Activated T-helper 9 cell treated with anti-CD3 and anti-CD28 coated beads, Interleukin-2, amount 50 U/mL, for 16 hours (primary cell): Measurements from ENCODE around the gene ZNF672.
A peak's percentile ranks its signal among the peaks of the same experiment; 100 is the strongest.
"Not testable (repeated sequence)": the region's sequence is repeated elsewhere in the genome, so short reads cannot be mapped to it uniquely, and the experiment has no call there.

Source experiments
- DNase-seq: peaks from one replicate; pipeline ENCODE4 v3.0.0-alpha.2; 2020; ENCODE audit warnings: low read depth

Gene ZNF672

DNA sequence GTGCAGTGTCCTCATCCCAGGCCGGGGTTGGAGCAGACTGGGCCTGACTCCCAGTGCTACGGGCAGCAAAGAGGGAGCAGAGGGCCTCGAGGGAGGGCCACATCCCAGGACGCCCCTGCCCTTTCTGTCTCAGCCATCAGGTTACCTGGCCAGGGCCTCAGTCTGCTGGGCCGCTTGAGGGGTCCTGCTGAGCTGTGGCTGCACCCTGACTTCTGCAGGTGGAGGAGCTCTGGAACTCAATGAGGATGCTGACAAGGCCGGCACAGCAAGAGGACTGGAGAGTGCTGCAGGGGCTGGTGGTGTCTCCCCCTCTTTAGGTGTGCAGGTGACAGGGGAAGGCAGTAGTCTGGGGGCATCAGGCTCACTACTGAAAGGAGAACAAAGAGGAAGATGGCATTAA, 17.6 kb downstream of the ZNF672 start:
- no peak for DNase-seq

DNA sequence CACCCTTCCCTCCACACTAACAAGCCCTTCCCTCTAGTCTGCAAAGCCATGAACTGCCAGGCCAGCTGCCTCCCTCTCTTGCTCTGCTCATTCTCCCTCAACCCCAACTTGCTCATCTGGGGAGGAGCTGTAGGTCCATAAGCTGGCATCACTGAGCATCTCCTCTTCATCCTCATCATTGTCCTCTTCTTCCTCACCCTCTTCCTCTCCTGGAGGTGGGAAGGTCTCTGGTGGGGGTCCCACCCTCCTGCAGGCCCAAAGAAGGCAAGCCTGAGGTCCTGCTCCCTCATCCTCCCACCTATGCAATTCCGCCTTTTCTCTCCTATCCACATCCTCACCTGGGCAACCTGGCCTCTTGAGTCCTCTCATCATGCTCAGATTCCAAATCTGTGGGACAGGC, 18.2 kb downstream of the ZNF672 start:
- DNase-seq = no peak

DNA sequence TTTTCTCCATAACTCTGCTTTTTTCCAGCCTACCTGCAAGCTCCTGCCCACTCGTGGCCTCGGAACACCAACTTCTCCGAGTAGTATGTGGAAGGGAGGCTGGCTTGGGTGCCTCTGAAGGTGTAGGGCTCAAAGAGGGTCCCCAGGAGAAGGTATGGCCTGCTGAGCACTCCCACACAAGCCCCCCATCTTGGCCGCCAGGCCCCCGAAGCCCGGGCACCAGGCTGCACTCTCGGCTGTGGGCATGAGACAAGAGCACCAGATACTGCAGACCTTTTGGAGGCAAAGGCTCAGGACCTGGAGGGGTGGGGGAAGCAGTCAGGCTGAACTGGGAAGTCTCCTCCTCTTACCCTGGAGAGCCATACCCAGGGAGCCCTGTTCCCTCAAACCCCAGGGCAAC, 19.2 kb downstream of the ZNF672 start:
- DNase-seq = no peak

DNA sequence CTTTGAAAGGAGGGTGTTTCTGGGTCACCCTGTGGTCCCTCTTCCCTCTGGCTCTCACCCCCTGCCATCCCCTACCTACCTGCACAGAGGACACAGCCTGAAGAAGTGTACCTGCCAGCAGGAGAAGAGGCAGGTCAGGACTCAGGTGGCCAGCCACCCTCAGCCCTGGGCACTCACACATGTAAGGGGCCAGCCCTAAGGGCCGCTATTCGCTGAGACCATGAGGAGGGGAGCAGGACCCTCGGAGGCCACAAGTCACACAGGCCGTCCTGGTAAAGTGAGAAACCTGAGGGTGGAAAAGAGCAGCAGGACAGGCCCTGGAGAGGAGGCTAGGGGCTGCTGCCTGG, 19.7 kb downstream of the ZNF672 start:
- DNase-seq = no peak

DNA sequence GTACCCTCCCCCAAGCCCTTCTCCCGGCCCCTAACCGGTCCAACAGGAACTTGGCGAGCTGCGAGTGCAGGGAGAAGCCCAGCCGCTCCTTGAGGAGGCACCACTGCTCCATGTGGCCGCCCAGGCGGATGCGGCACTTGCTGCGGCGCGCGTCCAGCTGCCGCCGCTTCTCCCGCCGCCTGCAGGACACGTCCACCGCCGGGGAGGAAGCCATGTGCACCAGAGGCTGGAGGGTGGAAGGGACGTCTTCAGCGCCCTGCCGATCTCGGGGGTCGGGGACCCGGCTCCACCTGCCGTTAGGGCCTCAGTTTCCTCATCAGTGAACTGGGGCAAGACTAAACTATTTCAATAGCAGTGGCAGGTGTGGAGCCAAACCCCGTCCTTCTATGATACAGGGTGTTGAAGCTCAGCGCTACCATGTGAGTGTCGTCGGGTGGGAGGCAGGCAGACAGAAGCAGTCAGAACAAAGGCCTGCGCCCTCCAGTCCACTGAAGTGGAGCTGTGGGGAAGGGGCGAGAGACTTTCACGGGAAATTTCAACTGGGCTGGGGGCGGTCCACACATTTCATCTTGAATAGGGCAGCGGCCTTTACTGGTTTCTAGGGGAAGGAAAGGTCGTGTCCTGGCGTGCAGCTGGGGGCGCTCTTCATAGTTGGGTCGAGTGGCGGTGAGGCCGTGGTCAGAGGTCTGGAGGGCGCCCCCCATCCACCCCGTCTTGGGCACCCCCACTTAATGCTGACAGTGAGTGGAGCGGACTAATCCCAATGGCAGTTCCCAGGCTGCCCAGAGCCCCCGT, 20.3 kb downstream of the ZNF672 start:
- peak; percentile 24 for DNase-seq

DNA sequence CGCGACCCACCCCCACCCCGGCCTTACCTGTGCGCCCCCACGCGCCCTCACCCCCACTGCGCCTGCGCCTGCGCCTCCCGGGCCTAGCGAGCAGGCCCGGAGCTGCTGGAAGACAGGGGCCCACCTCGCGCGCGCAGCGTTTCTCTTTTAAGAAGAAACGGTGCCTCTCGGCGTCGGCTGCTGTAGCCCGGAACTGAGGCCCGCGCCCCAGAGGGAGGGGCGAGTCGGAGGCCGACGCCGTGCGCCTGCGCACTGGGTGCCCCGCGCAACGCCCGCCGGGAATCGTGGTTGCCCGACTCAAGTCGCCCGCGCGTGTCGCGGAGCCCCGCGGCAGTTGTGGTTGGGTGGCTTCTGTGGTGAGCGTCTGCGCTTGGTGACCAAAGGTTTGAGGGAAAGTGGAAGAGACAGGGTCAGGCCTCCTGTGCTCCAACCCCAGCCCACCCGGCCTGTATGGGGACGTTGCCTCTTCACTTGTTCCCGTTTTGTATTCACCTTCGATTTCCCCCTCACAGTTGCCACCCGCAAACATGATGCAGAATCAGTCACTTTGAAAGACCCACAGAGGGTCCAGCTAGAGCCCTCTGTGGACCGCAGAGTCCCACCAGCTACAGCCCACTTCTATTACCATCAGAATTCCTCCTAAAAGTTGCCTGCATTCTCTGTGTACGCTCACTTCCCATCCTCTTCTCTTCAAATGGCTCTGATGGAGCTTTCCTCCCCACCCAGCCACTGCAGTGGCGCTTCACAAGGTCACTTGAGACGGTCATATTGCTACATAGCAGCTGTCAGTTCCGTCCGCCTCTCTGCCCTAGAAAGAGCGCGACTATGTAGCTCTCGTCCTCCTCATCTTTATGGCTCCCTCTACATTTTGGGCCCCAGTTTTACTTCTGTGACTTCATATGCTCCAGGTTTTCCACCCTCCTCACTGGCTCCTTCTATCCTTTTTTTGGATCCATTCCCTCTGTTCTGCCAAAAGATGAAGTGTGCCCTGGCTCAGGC, 21.2 kb downstream of the ZNF672 start, which contains the start of gene ZNF692:
Gene ZNF692 (minus strand): TSS at position 195 of the 999 bp plus-strand sequence. CDS start 776 bp downstream, outside the sequence.
- peak; percentile 97 for DNase-seq

DNA sequence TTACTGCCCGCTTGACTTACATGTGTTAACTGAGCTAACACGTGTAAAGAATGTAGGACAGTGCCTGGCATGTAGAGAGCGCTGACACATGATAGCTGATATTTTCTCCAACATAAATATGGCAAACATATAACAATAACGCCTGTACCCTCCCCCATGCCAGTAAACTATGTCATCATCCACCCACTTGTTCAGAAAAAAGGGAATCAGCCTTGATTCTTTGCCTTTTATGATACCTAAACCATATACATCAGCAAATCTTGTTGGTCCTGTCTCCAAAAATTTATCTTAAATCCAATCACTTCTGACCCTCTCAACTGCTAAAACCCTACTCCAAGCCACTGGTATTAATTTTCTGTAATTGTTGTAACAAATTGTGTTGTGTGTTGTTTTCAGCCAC, 22.0 kb downstream of the ZNF672 start:
- DNase-seq = no peak

DNA sequence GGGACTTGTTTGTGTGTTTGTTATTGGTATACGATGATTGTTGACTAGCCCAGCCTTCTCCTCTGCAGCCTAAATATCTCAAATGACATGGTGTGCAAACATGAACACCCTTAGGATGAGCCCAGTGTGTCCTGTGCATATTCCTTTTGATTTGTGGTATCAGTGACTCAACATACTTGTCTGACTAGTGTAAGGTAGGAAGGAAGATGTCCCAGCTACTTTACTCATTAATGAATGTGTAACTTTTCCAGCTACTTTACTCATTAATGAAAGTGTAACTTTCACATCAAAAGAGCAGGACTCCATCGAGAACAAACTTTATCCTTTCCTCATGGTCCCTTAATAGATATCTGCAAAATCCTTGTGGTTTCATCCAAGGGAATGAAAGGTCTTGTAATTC, 23.6 kb downstream of the ZNF672 start:
- DNase-seq = no peak

DNA sequence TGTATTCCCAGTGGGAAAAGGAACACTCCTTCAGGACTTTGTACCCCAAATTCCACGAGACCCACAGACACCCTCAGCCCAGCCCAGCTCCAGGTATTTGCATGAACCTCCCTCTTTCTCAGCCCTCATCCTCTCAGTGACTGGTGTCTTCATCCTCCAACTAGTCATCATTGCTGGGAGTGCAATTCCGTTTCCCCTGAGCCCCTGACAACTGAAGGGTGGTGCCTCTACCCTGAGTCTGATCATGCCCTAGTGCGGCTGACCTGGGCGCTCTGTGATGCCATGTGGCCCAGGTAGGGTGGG, 24.6 kb downstream of the ZNF672 start:
- DNase-seq = no peak

DNA sequence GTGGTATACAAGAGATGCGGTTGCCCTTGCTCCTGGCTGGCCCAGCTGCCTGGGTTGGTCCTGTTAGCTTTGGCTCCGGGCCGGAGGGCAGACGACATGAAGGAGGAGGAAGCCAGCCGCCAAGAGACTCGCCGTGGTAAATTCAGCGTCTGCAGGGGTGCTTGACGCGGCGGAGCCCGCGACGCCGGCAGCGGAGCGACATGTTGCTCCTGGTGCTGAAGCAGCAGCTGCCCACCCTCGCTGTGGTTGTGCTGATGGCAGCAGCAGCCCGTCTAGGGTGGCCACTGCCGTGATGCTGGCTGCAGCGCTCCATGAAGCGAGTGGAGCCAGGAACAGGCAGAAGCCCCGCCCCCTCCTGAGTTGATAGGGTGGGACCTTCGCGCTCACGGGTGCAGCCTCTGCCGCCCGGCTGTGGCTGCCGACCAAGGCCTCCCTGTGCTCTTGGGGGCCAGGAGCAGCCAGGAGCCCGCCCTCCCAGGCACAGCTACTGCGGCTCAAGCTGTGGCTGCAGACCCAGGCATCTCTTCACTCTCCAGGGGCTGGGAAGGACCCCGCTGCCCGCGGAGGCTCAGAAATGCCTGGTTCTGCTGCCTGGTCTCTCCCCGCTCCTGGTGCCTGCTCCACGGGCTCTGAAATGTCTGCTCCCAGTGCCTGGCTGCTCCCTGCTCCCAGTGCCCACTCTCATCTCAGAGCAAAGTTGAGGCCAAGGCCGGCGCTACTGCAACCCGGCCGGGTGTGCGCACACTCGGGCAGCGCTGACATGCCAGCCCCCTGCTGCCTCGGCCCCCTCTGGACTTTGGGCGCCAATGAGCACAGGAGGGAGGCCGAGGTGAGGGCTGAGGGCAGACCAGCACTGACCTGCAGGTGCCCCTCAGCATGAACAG, 25.2 kb downstream of the ZNF672 start:
- peak; percentile 61 for DNase-seq

DNA sequence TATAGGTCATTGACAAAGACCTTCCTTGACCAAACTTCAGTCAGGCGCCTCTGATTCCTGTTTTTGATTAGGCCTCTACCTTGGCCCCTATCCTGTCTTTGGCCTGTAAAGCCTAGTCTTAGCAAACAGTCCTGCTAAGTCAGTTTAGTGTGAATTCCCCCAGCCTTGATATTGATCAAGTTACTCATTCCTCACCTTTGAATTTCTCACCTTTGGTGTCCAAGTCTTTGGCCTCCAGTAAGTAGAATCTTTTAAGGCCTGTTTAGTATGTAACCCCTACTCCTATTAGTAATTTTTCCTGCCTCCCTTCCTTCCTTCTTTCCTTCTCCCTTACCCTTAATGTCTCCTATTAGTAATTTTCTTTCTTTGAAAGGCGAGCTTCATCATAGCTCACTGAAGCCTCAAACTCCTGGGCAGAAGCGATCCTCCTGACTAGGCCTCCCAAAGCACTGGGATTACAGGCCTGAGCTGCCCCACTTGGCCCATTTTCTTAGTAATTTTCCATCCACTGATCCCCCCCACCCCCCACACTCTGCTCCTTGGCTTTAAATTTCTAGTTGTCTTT, 33.9 kb downstream of the ZNF672 start:
- no peak for DNase-seq

DNA sequence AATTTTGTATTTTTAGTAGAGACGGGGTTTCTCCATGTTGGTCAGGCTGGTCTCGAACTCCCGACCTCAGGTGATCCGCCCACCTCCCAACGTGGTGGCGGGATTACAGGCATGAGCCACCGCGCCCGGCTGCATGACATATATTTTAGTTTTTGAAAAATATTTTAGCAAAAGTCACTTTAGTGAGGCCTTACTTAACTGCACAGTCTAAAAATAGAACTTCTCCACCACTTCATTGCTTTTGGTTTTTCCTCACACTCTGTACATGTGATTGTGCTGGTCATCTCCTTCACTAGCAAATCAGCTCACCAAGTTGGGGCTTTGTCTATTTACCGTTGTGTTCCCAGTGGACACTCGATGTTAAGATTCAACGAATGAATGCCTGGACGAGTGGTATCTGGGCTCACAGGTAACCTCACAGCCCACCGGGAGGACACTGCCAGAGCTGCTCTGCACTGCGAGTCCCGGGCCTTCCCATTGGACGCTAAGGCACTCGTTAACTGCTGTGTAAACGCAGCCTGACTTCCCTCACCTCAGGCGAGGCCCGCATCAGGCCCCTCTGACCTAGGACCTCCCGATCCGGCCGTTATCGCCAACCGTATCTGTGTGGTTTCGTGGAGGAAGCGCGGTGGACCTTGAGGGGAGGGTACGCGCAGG, 34.9 kb downstream of the ZNF672 start:
- peak; percentile 26 for DNase-seq

DNA sequence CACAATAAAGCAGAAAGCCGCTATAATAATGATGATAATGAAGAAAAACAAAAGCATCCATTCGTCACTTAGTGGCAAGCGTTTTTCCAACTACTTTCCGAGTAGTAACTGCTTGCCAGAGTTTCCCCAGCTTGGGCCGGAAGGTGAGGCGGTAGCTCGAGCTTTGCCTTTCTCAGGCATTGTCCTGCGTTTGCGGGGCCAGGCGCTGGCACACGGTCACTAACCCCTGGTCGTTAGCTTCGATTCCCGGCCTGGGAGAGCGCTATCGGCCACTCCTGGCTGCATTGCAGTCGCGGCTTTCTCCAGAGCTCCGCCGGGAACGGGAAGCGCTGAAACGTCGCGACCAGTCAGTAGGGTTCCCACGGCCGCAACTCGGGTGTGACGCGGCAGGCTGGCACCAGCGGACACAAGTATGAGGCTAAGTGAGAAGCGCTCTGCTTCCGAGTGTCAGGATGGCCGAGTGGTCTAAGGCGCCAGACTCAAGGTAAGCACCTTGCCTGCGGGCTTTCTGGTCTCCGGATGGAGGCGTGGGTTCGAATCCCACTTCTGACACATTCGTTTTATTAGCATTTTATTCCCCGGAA, 35.5 kb downstream of the ZNF672 start:
- peak; percentile 88 for DNase-seq

DNA sequence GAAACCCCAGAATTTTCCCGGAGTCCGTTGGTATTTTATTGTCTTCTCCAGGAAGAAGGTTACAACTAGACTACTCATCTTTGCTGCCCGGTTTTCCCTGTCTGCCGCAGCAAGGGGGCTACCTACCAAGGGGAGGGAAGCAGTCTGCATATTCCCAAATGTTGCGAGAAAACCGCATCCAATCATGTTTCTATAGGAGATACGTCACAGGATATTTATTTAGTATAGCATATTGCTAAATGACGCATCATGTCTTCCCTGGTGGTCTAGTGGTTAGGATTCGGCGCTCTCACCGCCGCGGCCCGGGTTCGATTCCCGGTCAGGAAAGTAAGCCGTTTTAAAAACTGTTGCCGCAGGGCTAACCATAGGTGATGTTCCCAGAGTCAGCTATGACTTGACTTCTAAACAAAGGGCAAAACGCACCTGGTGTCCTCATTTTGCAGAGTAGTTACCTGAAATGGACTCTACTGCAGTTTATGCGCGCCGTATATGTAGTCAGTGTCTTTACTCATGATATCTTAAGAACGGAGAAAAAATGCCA, 36.0 kb downstream of the ZNF672 start:
- peak; percentile 77 for DNase-seq

DNA sequence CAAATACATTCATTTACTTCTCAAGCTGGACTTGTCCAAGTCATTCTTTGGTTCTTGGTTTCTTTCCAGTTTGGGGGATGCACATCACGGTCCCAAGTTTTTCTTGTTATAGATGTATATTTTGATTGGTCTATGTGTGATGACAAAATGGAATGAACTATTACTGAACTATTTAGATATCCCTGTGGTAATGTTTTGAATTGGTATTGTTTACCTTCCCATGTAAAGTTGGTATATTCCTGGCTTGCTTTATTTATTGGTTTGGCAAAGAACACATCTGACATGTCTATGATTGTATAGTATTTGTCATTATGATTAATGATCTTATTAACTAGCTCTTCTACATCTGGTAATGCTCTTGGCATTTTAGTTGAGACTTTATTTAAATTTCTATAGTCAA, 43.2 kb downstream of the ZNF672 start:
- no peak for DNase-seq

DNA sequence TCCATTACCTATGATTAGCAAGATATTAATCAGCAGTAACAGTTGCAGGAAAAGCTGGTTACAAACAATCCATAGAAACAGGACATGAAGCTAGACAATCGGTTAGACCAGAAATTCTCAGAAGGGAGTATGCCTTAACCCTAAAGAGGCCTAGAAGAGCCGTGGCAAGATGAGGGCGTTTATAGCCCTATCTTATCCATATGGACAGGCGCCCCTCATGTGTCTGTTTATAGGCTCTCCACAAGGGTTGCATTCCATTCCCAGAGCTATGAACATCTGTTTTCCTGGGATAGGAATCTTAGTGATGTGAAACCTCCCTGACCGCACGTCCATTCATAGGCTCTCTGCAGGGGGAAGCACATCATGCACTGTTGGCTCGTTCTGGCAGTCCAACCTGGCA, 44.4 kb downstream of the ZNF672 start:
- DNase-seq = not testable (repeated sequence)

DNA sequence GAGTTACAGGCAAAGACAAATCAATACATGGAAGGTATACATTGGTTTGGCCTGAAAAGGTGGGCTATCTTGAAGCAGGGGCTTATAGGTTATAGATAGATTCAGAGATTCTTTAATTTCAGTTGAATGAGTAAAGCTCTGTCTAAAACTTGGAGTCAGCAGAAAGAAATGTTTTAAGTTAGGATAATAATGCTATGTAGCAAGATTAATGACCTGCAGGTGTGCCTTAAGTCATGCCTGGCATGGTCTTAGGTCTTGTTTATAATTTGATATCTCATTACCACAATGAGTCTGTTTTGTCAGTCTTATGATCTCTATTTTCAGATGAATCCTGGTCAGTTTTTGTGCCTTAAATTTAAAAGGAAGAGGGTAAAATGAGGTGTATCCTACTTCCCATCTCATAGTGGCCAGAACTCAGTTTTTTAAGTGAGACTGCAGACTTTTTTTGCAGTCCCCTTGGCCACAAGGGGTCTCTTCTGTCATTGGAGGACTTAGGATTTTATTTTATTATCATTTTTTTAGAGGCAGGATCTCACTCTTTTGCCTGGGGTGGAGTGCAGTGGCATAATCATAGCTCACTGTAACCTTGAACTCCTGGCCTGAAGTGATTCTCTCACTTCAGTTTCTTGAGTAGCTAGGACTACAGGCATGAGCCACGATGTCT, 46.7 kb downstream of the ZNF672 start:
- DNase-seq = no peak

DNA sequence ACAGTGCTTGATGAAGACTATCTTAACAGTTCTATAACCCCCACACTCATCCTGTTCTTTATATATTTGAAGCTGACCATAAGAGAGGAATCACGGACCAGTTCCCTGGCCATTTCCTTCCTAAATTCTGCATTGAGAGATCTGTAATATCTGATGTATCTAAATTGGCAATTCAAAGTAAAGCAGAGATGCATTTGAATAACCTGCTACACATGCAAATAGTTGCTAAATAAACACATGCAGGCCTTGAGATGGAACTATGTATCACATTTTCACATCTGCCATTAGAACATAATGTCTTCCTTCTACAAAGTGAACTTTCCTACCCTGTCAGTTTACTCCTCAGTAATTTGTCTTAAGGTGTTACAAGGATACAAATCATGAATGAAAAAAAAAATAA, 47.6 kb downstream of the ZNF672 start:
- no peak for DNase-seq

DNA sequence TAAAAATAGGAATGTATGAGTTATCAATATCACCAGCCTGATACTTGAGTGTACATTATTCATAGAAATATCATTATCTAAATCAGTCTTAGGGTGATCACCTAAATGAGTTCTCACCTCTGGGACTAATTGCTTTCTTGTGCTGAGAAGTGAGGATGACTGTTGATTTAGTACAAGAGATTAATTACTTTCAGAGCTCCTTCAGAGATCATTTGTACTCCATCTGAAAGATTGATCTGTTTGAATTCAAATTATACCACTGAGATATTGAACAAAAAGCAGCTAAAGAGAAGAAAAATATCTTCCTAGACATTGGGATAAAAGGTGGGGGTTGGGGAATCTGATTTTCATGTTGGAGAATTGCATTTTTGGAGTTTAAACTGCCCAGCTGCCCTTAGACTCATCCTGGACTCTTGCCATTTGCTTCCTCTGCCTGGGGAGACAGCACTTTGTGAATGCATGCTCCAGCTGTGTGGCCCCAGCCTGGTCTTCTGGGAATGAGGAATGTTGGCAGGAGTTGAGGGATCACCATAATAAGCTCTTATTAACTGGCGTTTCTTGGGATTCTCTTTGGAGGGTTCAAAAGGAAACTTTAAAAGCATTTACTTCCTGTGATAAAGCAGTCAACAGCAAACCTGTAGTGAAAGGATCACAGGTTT, 48.3 kb downstream of the ZNF672 start:
- no peak for DNase-seq

DNA sequence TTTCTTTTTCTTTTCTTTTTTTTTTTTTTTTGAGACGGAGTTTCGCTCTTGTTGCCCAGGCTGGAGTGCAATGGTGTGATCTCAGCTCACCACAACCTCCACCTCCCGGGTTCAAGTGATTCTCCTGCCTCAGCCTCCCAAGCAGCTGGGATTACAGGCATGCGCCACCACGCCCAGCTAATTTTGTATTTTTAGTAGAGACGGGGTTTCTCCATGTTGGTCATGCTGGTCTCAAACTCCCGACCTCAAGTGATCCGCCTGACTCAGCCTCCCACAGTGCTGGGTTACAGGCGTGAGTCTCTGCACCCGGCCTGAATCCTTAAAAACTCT, 51.9 kb downstream of the ZNF672 start:
- not testable (repeated sequence) for DNase-seq
